Measurements from ENCODE around the gene UBAC1.
"Not testable (repeated sequence)": the region's sequence is repeated elsewhere in the genome, so short reads cannot be mapped to it uniquely, and the experiment has no call there.

Gene UBAC1

DNA sequence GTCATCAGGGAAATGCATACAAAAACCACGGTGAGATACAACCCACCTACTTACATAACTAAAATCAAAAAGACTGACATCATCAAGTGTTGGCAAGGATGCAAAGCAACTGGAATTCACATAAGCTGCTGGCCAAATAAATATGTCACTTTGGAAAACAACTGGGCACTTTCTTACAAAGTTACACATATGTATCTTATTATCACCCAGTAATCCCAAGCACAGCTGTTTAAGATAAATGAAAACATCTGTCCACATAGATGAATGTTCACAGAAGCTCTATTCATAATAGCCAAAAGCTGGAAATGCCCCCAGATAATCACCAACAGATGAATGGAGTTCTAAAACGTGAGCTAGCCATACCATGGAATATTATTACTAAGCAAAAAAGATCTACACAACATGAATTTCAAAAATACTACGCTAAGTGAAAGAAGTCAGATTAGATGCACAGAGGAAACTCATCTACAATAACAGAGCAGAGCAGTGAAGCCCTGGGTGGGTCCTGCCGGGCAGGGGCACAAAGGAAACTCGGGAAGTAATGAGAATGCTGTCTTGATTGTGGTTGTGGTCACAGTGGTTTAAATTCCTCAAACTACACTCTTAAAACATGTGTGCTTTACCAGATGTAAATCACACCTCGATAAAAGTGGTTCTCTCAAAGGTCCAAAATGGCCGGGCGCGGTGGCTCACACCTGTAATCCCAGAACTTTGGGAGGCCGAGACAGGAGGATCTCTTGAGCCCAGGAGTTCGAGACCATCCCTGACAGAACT, 62.4 kb downstream of the UBAC1 start:
- no peak for DNase-seq (ENCODE audit: low spot score)

DNA sequence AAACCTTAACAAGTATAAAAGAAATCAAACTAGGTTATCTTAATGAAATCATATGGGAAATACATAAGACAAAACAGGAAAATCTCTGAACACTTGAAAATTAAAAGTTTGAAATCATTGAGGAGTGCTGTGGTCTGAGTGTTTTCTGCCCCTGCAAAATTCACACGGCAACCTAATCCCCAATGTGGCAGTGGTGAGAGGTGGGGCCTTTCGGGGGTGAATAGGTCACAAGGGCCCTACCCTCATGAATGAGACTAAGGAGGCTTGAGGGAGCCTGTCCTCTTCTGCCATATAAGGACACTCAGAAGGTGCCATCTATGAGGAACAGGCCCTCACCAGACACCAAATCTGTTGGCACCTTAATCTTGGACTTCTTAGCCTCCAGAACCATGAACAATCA, 64.5 kb downstream of the UBAC1 start:
- DNase-seq (ENCODE audit: low spot score), result no peak

GRCh38 chr9:135896205-135896604, 65.0 kb downstream of the UBAC1 start:
- DNase-seq (ENCODE audit: low spot score), result no peak

- no peak for DNase-seq (ENCODE audit: low spot score)
Observed at GRCh38 chr9:135895202-135895848, 65.8 kb downstream of the UBAC1 start.

- no peak for DNase-seq (ENCODE audit: low spot score)
Observed at GRCh38 chr9:135893104-135893503, 68.1 kb downstream of the UBAC1 start.

- DNase-seq (ENCODE audit: low spot score), result not testable (repeated sequence)
Observed at GRCh38 chr9:135892327-135892726, 68.8 kb downstream of the UBAC1 start.

GRCh38 chr9:135891027-135891631, 70.0 kb downstream of the UBAC1 start:
- no peak for DNase-seq (ENCODE audit: low spot score)

DNA sequence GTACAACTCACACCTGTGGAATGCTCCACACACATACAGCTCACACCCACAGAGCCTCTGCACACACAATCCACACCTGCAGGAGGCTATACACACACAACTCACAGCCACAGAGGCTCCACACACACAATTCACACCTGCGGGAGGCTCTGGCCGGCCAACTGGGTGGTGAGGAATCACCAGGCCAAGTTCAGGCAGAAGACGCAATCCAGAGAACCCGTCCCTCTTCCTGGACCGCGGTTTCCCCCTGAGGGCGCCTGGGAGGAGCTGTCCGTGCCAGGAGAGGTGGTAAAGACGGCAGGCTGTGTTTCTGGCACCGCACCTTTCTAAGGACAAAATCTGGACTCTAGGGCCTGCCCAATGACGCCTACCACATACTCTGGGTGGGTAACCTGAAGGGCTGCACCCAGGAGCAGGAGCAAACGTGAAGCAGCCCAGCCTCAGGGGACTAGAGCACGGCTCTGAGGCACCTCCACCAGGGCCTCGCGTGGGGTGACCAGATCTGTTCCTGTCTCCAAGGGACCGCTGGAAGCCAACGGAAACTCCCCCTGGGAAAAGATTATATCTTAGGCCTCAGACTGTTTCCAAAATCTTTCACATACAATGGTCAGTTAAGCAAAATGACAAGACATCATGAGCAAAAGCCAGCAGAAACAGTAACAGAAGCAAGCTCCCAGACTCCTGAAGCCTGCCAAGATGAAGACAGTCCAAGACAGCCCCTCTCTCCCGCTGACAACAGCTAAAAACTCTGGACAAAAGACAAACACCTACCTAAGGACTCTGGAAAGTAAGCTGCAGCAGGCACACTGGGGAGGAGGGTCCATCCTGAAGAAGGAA, 70.8 kb downstream of the UBAC1 start:
- no peak for DNase-seq (ENCODE audit: low spot score)

DNA sequence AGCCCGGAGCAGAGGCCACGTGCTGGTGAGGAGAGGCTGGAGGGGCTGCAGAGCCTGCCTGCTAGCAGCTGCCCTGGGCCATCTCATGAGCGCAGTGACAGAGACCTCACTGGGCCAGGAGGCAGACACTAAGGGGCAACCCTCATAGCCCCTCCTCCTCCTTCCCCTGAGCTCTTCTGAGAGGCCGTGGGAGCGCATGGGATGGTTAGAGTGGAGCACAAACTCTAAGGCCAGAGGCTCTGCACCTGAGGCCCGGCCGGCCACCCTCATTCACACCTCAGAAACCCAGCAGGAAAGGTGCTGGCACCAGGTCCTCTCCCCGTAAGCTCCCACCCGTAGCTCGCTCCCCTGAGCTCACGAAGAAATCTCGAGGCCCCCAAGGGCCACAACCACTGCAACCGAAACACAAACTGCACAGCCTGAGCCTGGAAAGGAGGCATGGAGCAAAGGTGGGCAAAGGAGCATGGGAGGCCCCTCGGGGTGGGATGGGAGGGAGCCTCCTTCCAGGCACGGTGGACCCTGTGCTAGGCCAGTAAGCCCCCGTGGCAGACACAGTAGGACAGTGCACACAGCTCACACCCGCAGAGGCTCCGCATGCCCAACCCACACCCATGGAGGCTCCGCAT, 71.5 kb downstream of the UBAC1 start:
- DNase-seq (ENCODE audit: low spot score), result no peak

DNA sequence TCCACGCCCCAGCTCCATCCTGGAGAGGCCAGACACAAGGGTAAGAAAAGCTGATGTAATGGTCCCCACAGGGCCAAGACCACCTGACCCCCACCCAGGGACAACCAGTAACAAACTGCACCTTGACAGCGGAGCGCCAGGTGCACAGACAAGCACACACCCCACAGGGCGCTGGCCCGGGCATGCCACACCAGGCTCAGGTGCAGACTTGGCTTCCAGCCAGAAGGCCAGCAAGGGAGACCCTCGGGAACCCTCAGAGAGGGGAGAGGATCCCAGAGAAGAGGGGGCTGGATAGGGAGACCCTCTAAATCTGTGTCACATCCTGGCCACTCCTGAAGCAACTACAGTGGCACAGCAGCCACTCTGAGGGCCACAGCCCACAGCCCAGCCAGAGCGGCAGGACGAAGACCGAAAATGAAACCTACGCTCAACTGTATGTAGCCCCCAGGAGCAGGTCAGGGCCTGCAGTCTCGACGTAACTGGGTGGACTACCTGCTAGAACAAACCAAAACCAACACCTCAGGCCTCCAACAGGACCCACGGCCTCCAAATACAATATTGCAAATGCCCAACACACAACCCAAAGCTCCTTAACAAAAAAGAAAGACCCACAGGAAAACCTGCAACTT, 72.3 kb downstream of the UBAC1 start:
- no peak for DNase-seq (ENCODE audit: low spot score)

DNA sequence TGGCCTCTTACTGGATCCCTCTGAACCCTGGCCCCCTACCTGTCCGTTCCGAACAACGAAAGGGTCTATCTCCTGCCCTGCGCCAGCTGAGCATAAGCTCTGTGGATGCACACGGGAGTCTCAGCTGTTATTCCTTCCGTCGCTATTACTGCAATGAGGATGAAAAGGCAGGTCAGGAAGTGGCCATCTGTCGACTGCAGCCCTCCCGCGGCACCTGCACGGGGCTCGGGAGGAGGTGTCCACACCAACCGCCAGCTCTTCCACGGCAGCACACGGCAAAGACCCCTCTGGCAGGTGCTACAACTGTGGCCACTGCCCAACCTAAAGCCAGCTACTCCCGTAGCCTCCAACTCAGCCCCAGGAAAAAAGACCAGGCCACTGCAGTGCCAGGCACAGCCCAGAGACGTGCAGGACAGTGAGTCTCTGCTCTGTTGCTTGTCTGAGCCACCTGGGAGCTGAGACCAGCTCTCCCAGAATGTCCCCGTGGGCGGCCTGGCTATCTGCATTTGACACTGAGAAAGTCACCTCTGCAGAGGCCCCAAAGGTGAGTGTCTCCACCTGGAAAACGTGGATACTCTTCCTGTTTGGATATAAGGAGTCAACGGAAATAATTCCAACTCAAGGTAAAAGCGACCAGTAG, 72.9 kb downstream of the UBAC1 start:
- DNase-seq (ENCODE audit: low spot score), result no peak

DNA sequence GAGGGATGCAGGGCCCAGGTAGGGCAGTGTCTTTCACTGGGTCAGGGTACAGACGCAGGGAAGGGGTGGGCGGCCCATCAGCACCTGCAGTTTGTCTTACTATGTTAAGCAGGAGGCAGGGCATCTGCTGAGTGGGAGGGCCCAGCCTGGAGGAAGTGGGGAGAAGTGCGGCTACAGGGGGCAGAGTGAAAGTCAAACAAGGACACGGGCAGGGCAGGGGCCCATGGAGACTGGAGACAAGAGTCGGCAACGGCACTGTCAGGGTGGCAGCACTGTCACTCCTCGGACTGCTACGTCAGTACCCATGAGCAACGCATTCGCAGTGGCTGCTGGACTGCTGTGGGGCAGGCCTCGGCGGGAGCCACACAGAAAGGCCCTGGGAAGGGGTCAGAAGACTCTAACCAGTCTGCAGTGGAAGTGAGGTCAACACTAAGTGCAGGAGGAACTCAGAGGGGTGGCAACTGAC, 73.6 kb downstream of the UBAC1 start:
- DNase-seq (ENCODE audit: low spot score), result no peak

DNA sequence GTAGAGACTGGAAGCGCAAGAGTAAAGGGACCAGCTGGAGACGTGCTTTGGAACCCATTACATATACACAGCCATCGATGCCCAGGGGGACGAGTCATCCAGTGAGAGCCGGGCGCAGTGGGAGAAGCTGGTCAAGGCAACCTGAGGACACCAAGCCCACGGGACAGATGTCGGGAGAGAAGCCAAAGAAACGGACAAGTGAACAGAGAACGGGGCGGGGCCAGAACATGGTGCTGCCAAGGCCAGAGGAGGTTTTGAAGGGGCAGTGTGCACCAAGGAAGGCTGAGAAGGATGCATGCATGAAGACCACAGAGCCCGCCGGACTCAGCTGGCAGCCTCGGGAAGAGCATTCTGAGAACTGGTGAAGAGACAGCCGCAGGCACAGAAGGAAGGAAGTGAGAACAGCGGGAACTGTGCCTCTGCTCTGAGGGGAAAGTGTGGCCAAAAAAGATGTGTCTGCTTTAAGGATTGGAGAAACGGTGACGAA, 74.1 kb downstream of the UBAC1 start:
- DNase-seq (ENCODE audit: low spot score), result peak; percentile 70

DNA sequence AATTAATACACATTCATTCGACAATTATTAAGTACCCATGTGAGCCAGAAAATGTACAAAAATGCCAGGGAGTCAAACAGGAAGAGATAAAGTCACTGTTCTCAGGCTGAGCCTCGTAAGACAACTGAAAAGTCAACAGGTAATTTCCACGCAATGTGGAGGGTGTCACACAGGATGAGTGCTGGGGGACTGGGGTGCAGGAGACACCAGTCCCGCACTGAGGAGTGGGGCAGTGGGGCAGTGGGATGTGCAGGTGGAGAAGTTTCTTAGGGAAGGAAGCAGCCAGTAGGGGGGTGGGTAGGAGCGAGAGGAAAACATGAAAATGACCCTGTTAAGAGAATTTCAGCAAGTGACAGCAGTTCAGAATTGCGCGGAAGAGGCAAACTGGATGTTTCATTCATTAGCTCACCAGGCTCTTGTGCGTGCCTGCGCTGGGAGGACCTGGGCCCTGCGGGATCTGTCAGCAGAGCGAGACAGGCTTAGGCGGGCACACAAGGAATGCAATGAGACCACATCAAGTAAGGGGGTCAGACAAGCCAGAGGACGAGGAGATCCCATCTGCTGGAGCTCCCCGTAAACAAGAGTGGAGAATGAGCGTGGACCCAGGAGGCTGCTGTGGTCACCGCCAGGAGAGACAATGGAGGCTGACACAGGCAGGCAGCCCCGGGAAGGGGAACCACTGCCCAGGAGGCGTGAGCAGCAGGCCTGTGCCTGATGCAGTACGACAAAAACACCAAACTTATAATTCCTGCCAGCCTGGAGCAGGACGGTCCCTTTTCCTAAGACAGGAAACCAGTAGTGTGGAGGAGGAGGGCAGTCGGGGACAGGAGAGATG, 74.8 kb downstream of the UBAC1 start:
- peak; percentile 66 for DNase-seq (ENCODE audit: low spot score)

GRCh38 chr9:135885100-135885853, 75.9 kb downstream of the UBAC1 start:
- DNase-seq (ENCODE audit: low spot score), result no peak

- DNase-seq (ENCODE audit: low spot score), result no peak
Observed at GRCh38 chr9:135884328-135885035, 76.7 kb downstream of the UBAC1 start.

GRCh38 chr9:135883410-135884089, 77.6 kb downstream of the UBAC1 start:
- no peak for DNase-seq (ENCODE audit: low spot score)
